ENCODE results near the gene APBB2.

GRCh38 chr4:41022116-41022515 lies 192.2 kb downstream of the APBB2 start:
- TF ChIP-seq YY1 (IDR thresholded peaks at IDR 0.05; ENCODE audit: low read depth, low read length) (no peak), POLR2AphosphoS5 (IDR thresholded peaks at IDR 0.05; ENCODE audit: low read length) (no peak), EZH2 (IDR thresholded peaks at IDR 0.05; ENCODE audit: borderline replicate concordance, control insufficient read depth, low read depth, low read length) (no peak)
- TF ChIP-seq, protein P1, sequence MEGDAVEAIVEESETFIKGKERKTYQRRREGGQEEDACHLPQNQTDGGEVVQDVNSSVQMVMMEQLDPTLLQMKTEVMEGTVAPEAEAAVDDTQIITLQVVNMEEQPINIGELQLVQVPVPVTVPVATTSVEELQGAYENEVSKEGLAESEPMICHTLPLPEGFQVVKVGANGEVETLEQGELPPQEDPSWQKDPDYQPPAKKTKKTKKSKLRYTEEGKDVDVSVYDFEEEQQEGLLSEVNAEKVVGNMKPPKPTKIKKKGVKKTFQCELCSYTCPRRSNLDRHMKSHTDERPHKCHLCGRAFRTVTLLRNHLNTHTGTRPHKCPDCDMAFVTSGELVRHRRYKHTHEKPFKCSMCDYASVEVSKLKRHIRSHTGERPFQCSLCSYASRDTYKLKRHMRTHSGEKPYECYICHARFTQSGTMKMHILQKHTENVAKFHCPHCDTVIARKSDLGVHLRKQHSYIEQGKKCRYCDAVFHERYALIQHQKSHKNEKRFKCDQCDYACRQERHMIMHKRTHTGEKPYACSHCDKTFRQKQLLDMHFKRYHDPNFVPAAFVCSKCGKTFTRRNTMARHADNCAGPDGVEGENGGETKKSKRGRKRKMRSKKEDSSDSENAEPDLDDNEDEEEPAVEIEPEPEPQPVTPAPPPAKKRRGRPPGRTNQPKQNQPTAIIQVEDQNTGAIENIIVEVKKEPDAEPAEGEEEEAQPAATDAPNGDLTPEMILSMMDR (IDR thresholded peaks at IDR 0.05 in 2 of 3, conservative IDR thresholded peaks at IDR 0.05 in 1 of 3; ENCODE audit: control insufficient read depth in 2 of 3, extremely low read depth in 1 of 3, insufficient read depth in 1 of 3, low read depth in 3 of 3, low read length in 3 of 3), result no peak
- TF ChIP-seq, protein P2, sequence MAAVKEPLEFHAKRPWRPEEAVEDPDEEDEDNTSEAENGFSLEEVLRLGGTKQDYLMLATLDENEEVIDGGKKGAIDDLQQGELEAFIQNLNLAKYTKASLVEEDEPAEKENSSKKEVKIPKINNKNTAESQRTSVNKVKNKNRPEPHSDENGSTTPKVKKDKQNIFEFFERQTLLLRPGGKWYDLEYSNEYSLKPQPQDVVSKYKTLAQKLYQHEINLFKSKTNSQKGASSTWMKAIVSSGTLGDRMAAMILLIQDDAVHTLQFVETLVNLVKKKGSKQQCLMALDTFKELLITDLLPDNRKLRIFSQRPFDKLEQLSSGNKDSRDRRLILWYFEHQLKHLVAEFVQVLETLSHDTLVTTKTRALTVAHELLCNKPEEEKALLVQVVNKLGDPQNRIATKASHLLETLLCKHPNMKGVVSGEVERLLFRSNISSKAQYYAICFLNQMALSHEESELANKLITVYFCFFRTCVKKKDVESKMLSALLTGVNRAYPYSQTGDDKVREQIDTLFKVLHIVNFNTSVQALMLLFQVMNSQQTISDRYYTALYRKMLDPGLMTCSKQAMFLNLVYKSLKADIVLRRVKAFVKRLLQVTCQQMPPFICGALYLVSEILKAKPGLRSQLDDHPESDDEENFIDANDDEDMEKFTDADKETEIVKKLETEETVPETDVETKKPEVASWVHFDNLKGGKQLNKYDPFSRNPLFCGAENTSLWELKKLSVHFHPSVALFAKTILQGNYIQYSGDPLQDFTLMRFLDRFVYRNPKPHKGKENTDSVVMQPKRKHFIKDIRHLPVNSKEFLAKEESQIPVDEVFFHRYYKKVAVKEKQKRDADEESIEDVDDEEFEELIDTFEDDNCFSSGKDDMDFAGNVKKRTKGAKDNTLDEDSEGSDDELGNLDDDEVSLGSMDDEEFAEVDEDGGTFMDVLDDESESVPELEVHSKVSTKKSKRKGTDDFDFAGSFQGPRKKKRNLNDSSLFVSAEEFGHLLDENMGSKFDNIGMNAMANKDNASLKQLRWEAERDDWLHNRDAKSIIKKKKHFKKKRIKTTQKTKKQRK (IDR thresholded peaks at IDR 0.05; ENCODE audit: low read depth, low read length), result no peak
